Measurements from ENCODE around the gene FGFR1OP2.

The FGFR1OP2 gene

DNA sequence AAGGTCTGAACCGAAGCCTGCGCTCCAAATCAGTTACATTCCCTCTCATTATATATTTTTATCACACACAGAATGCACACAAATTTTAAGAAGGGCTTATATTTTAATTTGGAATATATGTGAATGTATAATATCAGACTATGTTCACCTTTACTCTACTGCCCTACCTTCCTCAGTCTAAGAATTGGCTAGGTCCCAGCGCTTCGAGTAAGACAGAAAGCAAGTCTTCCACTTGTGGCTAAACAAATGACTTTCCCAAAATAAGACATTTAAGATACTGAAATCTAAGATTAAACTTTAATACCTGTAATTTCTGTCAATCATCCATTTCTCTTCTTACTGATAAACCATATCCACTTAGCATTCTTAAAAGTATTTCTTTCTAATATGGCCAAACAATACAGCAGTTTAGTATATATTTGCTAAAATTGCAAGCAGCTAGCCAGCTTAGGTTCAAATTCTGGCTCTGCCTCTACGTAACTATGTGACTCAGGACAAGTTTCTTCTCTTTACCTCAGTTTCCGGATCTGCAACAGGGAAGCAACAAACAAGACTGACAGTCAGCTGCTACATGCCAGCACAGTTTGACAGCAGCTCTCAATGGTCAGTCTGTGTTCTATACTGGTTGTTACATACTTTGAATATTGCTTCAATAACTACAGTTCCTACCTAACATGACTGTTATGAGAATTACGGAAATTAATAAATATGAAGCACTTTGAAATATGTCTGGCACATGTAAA is 2.5 kb upstream of the FGFR1OP2 start:
- 0 out of 2 replicates have a peak overlapping the region, but pooled peaks have one; percentile 3 for H3K4me3 ChIP-seq (ENCODE audit: low read length)
- no peak for TF ChIP-seq CTCF (conservative IDR thresholded peaks at IDR 0.05; ENCODE audit: low read length)
- DNase-seq (ENCODE audit: low read depth), result no peak

GRCh38 chr12:26936559-26937442 is 1.5 kb upstream of the FGFR1OP2 start:
- H3K4me3 ChIP-seq (ENCODE audit: low read length), result peak overlapping the region; percentile 94
- no peak for TF ChIP-seq CTCF (conservative IDR thresholded peaks at IDR 0.05; ENCODE audit: low read length)
- DNase-seq (ENCODE audit: low read depth), result no peak

DNA sequence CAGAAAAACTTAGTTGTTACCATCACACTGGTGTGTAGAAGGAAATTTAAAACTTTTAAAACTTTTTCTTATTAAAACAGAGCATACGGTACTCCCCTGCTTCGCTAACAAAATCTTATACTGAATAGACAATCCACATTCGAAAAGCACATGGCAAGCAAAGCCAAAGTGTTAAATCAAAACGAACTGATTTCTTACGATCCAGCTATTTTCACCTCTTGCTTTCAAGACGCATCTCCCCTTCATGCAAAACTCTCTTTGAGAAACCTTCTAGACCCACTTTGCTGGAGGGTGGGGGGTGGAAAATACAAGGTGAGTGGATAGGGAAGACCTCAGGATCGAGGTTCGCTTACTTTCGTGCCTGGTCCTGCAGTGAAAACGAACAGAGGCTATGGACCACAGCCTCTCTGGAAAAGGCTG is 817 bp upstream of the FGFR1OP2 start:
- no peak for DNase-seq (ENCODE audit: low read depth)
- no peak for TF ChIP-seq CTCF (conservative IDR thresholded peaks at IDR 0.05; ENCODE audit: low read length)
- H3K4me3 ChIP-seq (ENCODE audit: low read length), result peak overlapping the region; percentile 94

GRCh38 chr12:26938701-26939062 is 412 bp downstream of the FGFR1OP2 start:
- H3K4me3 ChIP-seq (ENCODE audit: low read length), result peak overlapping the region; percentile 94
- no peak for TF ChIP-seq CTCF (conservative IDR thresholded peaks at IDR 0.05; ENCODE audit: low read length)
- no peak for DNase-seq (ENCODE audit: low read depth)

DNA sequence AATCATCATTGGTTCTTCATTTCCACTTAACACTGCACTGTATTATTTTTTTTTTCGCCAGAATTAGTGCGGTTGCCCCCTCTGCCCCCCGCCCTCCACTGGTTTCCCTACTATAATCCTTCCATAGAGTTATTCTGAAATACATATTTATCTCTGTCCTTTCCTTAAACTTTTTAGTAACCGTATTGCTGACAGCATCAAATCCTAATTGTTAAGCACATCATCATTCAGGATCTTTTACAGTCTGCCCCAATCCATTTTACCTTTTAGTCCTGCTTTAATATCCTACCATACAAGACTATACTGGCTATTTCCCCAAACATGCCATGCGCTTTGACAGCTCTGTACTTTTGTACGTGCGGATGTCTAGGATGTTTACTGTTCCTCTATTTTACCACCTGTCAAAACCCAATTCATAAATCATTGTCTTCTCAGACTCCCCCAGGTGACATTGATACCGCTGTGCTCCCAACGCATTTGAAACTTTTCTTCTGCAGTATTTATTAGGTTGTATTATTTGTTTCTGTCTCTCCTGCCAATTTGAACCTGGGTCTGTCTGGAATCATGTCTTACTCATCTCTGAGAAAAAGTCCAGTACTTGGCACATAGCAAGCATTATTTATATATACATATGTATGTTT is 1.0 kb downstream of the FGFR1OP2 start:
- no peak for TF ChIP-seq CTCF (conservative IDR thresholded peaks at IDR 0.05; ENCODE audit: low read length)
- peak overlapping the region; percentile 94 for H3K4me3 ChIP-seq (ENCODE audit: low read length)
- DNase-seq (ENCODE audit: low read depth), result no peak

GRCh38 chr12:26939953-26940352 is 1.7 kb downstream of the FGFR1OP2 start:
- no peak for TF ChIP-seq CTCF (conservative IDR thresholded peaks at IDR 0.05; ENCODE audit: low read length)
- DNase-seq (ENCODE audit: low read depth), result no peak
- H3K4me3 ChIP-seq (ENCODE audit: low read length), result peak overlapping the region; percentile 94

All from AG10803 (cell line).